Measurements from ENCODE around the gene MAPKAPK2. TPM values are rescaled to one million over a fixed set of nuclear protein-coding genes. Genes with fewer than 3 reads are reported as not detected.

MAPKAPK2 gene
- polyA plus RNA-seq, 3 donors = 1.6 to 56.9 (median 2.2) TPM

DNA sequence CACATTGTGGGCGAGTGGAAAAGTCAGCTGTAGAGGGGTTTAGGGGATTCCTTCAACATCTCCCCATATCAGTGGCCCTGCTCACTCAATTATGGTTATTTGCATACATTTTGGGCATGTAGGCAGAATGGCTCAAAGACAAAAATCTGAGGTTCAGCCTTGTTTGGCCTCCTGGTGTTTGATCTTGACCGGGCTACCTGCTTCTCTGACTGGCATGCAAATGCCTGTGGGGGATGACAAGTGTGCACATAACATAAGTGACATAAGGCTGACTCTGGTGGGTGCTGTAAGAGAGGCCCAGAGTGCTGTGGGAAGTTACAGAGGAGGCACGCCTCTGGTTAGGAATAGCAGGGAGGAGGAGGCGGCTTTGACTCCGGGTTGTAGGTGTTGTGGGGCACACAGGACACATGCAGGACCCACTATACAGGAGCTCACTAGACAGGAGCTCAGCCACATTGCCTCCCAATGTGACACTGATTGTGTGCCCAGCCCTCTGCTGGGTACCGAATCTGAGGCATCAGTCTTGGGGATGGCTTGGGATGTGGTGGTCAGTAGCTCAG, 56.5 kb downstream of the MAPKAPK2 start:
- peaks cover 7% of the 10 kb centered on the region for H4K20me1 ChIP-seq (ENCODE audit: insufficient read depth, low read length)
- peaks cover 9 to 22% of the 10 kb centered on the region in 2 donors for H3K36me3 Mint-ChIP-seq
- no peak for DNase-seq
- H3K4me2 ChIP-seq (replicated peaks; ENCODE audit: extremely low read depth, low read length, poor library complexity, severe bottlenecking) = no peak overlapping the region
- H3K79me2 ChIP-seq (ENCODE audit: insufficient read depth, low read length) = no peaks in the 10 kb centered on the region
- peaks cover 2 to 13% (median 3%) of the 10 kb centered on the region in 3 donors for H3K27me3 Mint-ChIP-seq (ENCODE audit: low read depth in 3 of 3)
- 100% methylated on average over 5 of the region's 6 CpGs for WGBS (ENCODE audit: insufficient coverage)
- peaks cover 30 to 54% of the 10 kb centered on the region in 2 donors for H3K4me1 ChIP-seq (ENCODE audit: control insufficient read depth in 1 of 2, insufficient read depth in 2 of 2, low read length in 2 of 2)
- H2AFZ ChIP-seq (ENCODE audit: insufficient read depth, low read depth, low read length, poor library complexity, severe bottlenecking) = no peak overlapping the region
- no peaks in the 10 kb centered on the region for H3K27me3 ChIP-seq (ENCODE audit: control insufficient read depth in 2 of 2, insufficient read depth in 2 of 2, low read length in 2 of 2)
- no peaks in the 10 kb centered on the region for H3K36me3 ChIP-seq (replicated peaks in 1 of 2; ENCODE audit: control insufficient read depth in 1 of 2, insufficient read depth in 2 of 2, low read length in 2 of 2)
- no peak overlapping the region for H3K4me3 ChIP-seq (replicated peaks in 1 of 3; ENCODE audit: low read depth in 2 of 3, low read length in 3 of 3)
- no peak overlapping the region for H3K9ac ChIP-seq (ENCODE audit: insufficient read depth, low read length, poor library complexity, severe bottlenecking)
- no peak overlapping the region for H3K27ac Mint-ChIP-seq
- no peaks in the 10 kb centered on the region for H3K9me3 ChIP-seq (replicated peaks in 1 of 2; ENCODE audit: control insufficient read depth in 1 of 2, insufficient read depth in 1 of 2, low read length in 2 of 2)
- no peak overlapping the region for H3K4me3 Mint-ChIP-seq
- no peak overlapping the region for H3K27ac ChIP-seq (ENCODE audit: low read depth in 1 of 2, low read length in 2 of 2)
- peaks cover 0 to 2% (median 0%) of the 10 kb centered on the region in 7 donors for H3K9me3 Mint-ChIP-seq
- H3K4me1 Mint-ChIP-seq = peaks cover 48% of the 10 kb centered on the region
- intact Hi-C loops (cut with micrococcal nuclease) = no loop called here
- TF ChIP-seq, protein P1, sequence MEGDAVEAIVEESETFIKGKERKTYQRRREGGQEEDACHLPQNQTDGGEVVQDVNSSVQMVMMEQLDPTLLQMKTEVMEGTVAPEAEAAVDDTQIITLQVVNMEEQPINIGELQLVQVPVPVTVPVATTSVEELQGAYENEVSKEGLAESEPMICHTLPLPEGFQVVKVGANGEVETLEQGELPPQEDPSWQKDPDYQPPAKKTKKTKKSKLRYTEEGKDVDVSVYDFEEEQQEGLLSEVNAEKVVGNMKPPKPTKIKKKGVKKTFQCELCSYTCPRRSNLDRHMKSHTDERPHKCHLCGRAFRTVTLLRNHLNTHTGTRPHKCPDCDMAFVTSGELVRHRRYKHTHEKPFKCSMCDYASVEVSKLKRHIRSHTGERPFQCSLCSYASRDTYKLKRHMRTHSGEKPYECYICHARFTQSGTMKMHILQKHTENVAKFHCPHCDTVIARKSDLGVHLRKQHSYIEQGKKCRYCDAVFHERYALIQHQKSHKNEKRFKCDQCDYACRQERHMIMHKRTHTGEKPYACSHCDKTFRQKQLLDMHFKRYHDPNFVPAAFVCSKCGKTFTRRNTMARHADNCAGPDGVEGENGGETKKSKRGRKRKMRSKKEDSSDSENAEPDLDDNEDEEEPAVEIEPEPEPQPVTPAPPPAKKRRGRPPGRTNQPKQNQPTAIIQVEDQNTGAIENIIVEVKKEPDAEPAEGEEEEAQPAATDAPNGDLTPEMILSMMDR (IDR thresholded peaks at IDR 0.05) = no peak

DNA sequence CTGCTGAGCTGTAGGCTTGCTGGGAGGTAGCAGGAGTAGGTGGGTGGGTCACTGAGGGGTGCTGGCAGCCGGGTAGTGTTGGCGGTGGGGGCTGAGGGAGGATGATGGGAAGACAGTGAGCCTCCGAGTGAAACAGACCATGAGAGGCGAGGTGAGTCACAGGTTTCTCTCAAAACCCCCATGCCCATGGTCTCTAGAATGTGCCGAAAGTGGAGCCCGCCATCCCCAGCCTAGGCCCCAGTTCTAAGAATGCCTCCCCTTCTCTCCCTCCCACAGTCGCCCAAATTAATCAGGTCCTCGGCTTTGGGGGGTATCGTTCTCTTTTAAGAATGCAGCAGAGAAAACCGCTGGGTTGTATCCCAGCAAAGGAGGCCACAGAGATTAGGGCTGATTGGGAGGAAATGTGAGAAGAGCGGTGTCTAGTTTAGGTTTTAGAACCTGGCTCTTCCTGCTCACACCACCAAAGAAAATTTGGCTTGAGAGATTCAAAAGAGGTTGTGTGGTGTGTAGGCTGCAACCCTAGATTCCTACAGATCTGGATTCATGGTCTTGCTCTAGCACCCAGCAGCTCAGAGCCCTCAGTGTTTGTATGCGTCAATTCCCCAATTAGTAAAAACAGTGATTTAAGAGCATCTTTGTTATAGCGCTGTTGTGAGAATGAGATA, 58.1 kb downstream of the MAPKAPK2 start:
- H2AFZ ChIP-seq (ENCODE audit: insufficient read depth, low read depth, low read length, poor library complexity, severe bottlenecking) = no peak overlapping the region
- 100% methylated on average over 3 of the region's 13 CpGs for WGBS (ENCODE audit: insufficient coverage)
- no peak overlapping the region for H3K27ac ChIP-seq (ENCODE audit: low read depth in 1 of 2, low read length in 2 of 2)
- DNase-seq = no peak
- TF ChIP-seq, protein P1 (IDR thresholded peaks at IDR 0.05) = no peak
- Mint-ChIP-seq H3K4me1 (peaks cover 40% of the 10 kb centered on the region), H3K27ac (no peak overlapping the region), H3K27me3 (ENCODE audit: low read depth in 3 of 3) (peaks cover 2 to 13% (median 2%) of the 10 kb centered on the region in 3 donors), H3K4me3 (no peak overlapping the region), H3K9me3 (peaks cover 0 to 2% (median 0%) of the 10 kb centered on the region in 7 donors), H3K36me3 (peaks cover 0 to 16% of the 10 kb centered on the region in 2 donors)
- H3K9me3 ChIP-seq (replicated peaks in 1 of 2; ENCODE audit: control insufficient read depth in 1 of 2, insufficient read depth in 1 of 2, low read length in 2 of 2) = no peaks in the 10 kb centered on the region
- no peak overlapping the region for H3K4me2 ChIP-seq (replicated peaks; ENCODE audit: extremely low read depth, low read length, poor library complexity, severe bottlenecking)
- H3K4me3 ChIP-seq (replicated peaks in 1 of 3; ENCODE audit: low read depth in 2 of 3, low read length in 3 of 3) = no peak overlapping the region
- intact Hi-C loops (cut with micrococcal nuclease) = no loop called here
- no peak overlapping the region for H3K9ac ChIP-seq (ENCODE audit: insufficient read depth, low read length, poor library complexity, severe bottlenecking)
- no peaks in the 10 kb centered on the region for H3K27me3 ChIP-seq (ENCODE audit: control insufficient read depth in 2 of 2, insufficient read depth in 2 of 2, low read length in 2 of 2)
- peaks cover 4% of the 10 kb centered on the region for H4K20me1 ChIP-seq (ENCODE audit: insufficient read depth, low read length)
- H3K36me3 ChIP-seq (replicated peaks in 1 of 2; ENCODE audit: control insufficient read depth in 1 of 2, insufficient read depth in 2 of 2, low read length in 2 of 2) = no peaks in the 10 kb centered on the region
- peaks cover 28 to 49% of the 10 kb centered on the region in 2 donors for H3K4me1 ChIP-seq (ENCODE audit: control insufficient read depth in 1 of 2, insufficient read depth in 2 of 2, low read length in 2 of 2)
- H3K79me2 ChIP-seq (ENCODE audit: insufficient read depth, low read length) = no peaks in the 10 kb centered on the region

All from CD14-positive monocyte (primary cell).